DMS53 treated with DMSO at 0.1 percent for 48 hours (cell line): ENCODE results near the gene CDK15.

ENCODE experiments used
- DNase-seq: peaks from one replicate; lab custom pipeline; 2025; ENCODE audit not compliant: unreplicated experiment; lab: John Stamatoyannopoulos, UW

Gene CDK15

DNA sequence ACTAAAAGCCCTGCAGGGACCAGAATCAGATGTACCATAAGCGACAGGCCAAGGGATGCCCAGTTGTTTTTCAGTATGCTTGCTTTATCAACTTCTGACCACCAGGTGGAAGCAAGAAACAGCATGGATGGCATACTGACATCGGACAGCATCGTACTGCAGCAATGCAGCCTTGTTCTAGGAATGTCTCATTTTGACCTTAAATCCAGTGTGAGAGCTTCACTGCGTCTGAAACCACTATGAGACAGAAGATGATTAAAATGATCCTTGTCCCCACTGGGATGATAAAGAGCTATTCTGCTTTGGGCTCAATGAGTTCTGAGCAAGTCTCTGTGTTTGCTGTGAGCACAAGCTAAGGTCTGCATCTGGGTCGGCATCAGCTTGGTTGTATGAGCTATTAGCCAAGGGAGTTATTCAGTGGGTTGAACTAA lies 54.3 kb downstream of the CDK15 start:
- peak; percentile 74 for DNase-seq

DNA sequence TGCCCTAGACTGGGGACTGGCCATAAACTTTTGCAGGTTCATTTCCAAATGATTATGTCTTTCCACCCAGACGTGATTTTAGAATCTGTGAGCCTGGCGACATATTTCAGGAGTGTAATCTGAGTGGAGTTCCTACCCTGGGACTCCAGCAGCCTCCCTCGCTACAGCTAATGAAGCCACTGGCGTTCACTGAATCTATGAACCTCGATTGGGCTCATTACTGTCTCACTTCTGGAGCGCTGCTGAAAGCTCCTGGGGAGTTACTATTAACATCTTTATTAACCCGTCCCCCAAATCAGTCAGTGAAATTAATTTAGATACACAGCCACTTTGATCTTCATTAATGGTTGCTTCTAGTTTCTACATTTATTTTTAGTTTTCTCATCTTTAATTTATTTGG lies 56.5 kb downstream of the CDK15 start:
- no peak for DNase-seq

DNA sequence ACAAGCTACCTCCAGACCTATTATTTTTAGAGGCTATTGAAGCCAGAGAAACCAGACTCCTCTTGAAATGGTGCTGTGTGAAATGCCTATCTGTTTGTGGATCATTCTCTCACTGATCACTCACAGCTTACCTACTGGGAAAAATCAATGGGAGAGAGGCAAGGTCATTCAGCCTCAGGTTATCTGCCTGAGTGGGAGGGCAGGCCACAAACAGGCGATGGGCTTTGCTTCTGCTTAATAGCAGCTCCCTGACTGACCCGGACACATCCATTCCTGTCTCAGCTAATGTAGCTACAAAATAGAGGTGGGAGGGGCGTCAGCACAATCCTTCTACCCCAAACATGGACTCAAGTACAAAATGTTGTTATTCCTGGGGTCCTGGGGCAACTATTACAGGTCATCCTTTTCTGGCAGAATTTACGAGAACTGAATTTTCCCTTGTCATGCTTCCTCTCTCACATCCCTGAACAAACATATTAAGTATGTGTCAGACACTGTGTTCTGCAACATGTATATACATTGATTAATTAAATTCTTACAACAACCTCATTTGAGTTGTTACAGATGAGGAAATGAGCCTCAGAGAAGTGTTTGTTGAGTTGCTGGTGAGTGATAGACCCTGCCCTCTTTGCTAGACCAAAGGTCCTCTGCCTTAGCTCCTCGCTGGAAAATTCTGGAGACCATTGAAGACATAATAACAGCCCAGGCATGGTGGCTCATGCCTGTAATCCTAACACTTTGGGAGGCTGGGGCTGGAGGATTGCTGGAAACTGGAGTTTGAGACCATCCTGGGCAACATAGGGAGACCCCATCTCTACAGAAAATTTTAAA lies 60.5 kb downstream of the CDK15 start:
- no peak for DNase-seq

GRCh38 chr2:201871471-201871870 lies 65.1 kb downstream of the CDK15 start:
- no peak for DNase-seq

- no peak for DNase-seq
Measured at GRCh38 chr2:201872591-201872990, 66.3 kb downstream of the CDK15 start.

DNA sequence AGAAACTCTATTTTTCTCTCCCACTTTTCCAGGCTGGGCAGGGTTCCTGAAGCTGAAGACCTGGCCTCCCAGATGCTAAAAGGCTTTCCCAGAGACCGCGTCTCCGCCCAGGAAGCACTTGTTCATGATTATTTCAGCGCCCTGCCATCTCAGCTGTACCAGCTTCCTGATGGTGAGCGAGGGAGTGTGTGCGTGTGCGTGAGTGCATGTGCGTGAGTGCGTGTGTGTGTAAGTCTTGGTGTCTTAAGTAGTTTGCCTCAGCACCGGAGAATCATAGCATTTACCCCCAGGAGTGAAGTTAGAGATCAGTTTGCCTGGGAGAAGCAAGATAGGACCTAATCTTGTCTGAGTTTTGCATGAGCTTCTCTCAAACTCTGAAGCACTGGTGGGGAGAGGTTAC lies 73.7 kb downstream of the CDK15 start:
- DNase-seq = no peak

DNA sequence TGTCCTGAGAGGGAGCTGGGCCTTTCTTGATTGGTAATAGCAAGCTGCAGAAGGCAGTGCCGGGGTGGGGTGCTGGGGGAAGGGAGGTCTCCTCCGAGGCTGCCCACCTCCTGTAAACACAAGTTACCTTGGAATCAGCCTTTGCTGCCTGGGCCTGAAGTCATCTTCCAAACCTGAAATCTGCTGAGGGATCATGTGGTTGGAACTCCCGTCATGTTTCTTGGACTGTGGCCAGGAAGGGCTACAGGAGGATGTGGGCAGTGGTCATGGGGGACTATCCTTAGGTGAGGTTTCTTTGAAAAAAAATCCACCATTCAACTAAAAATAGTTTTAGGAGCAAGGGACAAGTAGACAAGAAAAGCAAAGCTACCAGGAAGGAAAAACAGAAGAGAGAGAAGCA lies 74.2 kb downstream of the CDK15 start:
- no peak for DNase-seq

DNA sequence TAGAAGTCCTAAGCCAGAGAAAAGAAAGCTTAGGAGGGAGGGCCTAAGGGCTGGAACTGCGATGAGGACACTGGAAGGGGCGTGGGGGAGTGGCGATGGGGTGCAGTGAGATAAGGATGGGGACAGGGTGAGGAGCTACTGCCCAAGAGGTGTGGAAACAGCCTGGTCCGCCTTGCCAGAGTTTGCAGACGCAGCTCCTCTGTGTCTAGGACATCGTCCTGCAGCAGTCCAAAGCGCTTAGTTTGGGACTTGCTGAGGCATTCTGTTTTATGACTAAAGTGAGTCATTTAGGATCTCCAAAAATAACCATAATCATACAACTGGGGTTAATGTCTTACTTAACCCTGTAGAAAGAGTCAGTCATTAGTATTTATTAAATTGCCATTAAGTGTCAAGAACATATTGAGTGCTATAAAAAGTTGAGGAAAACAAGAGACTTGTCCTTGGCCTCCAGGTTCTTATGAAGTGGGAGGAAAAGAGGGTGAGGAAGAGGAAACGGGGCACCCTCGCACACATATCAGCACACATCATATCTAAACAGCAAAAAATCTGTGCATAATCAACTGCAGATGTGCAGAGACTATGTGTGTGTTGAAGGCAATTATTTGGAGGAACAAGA lies 74.8 kb downstream of the CDK15 start:
- no peak for DNase-seq

- DNase-seq = no peak
Measured at GRCh38 chr2:201881741-201882140, 75.4 kb downstream of the CDK15 start.

GRCh38 chr2:201882353-201883090 lies 76.2 kb downstream of the CDK15 start:
- DNase-seq = no peak

DNA sequence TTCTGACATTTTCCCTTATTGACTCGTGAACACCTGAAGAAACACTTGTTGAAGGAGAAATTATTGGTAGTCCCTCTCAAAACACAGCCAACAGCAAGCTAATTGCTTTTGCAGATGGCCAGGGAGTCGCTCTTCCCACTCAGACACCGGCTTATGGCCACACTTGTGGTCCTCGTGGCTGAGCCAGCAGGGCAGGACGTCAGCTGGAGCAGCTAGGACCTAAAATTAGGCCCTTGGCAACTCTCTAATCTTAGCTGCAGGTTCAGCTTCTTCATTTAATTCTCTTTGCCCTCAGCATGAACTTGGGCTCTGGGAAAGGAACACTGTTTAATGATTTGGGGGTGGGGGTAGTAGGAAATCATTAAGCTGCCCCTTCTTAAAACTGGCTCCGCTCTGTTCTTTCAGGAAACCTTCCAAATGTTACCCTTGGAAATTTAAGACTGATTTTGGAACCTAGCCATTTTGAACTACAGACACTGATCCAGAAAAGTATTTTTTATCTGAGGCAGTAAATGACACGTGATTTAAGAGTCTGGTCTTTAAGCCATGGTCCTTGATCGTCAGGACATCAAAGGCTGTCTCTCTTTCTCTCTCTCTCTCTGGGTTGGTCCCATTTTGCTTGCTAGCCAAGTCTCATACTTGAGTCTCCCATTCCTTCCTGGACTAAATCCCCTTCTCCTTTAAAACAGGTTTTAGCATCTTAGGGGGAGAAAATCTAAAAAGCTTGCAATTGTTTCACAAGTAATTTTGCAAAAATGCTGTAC lies 77.5 kb downstream of the CDK15 start:
- DNase-seq = no peak

- DNase-seq = no peak
Measured at GRCh38 chr2:201886504-201886903, 80.2 kb downstream of the CDK15 start.

DNA sequence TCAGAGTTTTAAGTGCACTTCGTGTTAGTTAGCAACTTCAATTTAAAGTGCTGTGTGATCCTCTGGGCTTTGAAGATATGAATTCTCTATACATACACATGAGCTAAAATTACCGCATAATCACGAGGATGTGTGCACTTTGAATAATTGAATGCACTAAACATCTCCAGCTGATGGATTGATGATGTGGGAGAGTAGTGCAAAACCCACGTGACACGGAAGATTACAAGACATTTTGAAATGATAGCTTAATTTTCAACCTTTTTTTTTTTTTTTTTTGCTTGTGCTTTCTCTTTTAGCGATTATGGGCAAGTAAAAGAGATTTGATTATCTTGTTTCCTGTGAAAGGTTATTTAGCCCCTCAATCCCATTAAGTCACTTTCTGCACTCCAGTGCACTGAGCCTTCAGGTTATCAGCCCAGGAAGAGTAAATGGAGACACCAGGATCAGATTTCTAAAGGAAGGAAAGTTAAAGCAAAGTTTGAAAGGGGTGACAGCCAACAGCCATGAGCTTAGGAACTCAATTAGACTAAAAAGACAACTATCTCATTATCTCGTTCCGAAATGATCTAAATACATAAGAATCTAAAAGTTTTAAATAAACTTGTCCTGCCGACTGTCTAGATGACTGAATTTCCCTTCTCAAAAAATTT lies 81.6 kb downstream of the CDK15 start:
- no peak for DNase-seq

GRCh38 chr2:201888426-201888800 lies 82.1 kb downstream of the CDK15 start:
- DNase-seq = no peak

DNA sequence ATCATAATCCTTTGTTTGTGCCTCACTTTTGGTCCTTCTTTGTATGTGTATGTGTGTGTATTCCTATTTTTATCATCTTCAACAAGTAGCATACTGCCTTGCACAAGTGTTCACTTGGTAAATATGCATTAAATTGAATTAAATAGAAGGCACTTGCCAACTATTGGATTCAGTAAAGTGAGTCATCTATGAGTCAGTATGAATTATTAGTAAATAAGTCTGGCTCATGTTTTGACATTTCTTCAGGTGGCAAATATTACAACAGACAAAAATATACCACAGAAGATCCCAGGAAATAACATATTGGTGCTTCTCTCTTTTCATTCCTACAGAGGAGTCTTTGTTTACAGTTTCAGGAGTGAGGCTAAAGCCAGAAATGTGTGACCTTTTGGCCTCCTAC lies 84.1 kb downstream of the CDK15 start:
- peak; percentile 57 for DNase-seq

GRCh38 chr2:201891676-201892075 lies 85.3 kb downstream of the CDK15 start:
- DNase-seq = no peak

GRCh38 chr2:201892516-201892915 lies 86.2 kb downstream of the CDK15 start:
- DNase-seq = no peak

DNA sequence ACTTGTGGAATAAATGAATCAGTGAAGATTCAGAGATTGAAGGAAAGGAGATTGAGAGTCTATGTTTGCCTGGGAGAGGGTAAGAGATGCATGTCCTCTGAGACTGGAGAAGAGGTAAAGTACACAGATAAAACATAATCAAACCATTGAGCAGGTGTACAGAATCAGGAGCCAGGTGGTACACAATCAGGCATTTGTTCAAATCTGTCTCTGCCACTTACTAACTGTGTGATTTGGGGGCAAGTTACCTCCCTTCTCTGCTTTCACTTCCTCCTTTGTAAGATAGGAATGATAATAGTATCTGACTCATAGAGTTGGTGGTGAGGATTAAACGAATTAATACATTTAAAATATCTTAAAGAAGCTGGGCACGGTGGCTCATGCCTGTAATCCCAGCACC lies 94.0 kb downstream of the CDK15 start:
- no peak for DNase-seq

DNA sequence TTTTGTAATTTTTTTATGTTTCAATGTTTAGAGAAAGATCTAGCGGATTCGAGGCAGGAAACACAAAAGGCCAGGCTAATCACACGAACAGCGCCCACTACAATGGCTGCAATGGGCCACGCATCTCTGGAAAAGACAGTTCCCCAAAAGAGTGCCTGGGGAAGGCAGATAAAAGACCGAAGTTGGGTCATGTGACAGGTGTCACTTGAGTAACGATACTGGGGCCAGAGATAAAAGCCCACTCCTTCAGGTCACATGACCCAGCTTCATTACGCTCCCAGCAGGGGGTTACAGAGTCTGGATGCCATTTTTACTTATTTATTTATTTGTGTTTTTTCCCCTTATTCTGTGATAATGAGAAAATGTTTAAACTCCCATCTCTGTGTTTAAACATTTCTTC lies 95.4 kb downstream of the CDK15 start:
- DNase-seq = no peak

DNA sequence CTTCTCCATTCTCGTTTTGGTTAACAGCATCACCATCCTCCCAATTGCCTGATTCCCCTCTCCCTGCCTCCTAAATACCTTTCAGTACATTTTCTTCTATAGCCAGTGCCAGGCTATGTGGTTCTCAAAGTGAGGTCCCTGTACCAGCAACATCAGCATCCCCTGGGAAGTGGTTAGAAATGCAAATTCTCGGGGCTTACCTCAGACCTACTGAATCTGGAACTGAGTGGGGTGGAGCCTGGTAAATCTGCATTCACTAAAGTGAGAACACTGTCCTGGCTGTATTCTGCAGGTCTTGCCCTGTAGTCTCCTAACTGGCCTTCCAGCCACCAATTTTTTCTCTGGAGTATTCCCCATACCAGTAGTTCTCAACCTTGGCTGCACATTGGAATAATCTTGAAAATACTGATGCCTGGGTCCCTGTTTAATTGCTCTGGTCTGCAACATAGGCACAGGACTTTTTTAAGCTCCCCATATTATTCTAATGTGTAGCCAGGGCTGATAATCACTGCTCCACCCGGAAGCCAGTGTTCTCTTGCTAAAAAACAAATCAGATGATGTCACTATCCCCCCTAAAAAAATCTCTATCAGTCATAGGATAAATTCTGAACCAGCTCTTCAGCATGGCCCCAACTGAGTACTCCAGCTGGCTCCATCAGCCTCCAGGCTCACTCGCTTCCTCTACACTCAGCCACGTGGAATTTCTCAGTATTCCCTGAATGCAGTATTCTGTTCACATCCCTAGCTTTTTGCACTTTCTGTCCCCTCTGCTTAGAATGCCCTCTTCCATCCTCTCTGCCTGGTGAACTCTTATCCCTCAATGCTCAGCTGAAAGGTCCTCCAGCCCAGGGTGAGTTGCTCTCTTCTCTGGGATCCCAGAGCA lies 98.4 kb downstream of the CDK15 start:
- no peak for DNase-seq
